Cardiac fibroblast (primary cell): Measurements from ENCODE around the gene ST6GALNAC4.

ENCODE experiments used
- DNase-seq, 2 donors: peaks; one replicate each; pipeline versions ENCODE4 v3.0.0 to v3.0.0-alpha.2; 2010; ENCODE audit warnings: low read depth in 2 of 2
- H3K4me3 ChIP-seq, 2 donors: replicated peaks in 1 of 2; 1 replicate in 1 of 2; 2 replicates in 1 of 2; pipeline ENCODE4 v1.5.1; 2011; ENCODE audit warnings: low read depth in 2 of 2, low read length in 2 of 2, mild to moderate bottlenecking in 2 of 2, moderate library complexity in 1 of 2
- CTCF ChIP-seq: IDR thresholded peaks from one replicate; pipeline ENCODE4 v1.5.1; 2011; ENCODE audit warnings: low read depth, mild to moderate bottlenecking, low read length, inconsistent platforms

Gene ST6GALNAC4

GRCh38 chr9:127919253-127919815, 2.5 kb upstream of the ST6GALNAC4 start:
- no peak for TF ChIP-seq CTCF
- DNase-seq = peak; percentile 98 to 100
- no peak overlapping the region for H3K4me3 ChIP-seq

- no peak overlapping the region for H3K4me3 ChIP-seq
- TF ChIP-seq CTCF = no peak
- peak; percentile 54 to 81 for DNase-seq
Observed at GRCh38 chr9:127918183-127919107, 1.6 kb upstream of the ST6GALNAC4 start.

DNA sequence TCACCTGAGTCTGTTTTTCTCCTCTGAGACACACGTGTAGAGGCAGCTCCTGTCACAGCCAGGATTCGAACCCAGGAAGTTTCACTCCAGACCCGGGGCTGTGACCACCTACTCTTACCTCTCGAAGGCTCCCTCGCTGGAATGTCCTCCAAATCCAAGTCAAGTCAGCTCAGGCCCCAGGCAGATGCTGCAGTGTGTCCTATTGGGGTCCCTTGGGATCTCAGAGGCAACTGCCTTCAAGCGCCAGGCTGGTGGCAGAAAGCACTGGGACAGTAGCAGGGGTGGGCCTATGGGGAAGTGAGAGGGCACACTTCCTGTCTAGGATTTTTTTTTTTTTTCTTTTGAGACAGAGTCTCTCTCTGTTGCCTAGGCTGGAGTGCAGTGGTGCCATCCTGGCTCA, 762 bp upstream of the ST6GALNAC4 start:
- no peak overlapping the region for H3K4me3 ChIP-seq
- no peak for DNase-seq
- no peak for TF ChIP-seq CTCF

GRCh38 chr9:127915801-127916719, 781 bp downstream of the ST6GALNAC4 start:
- no peak for TF ChIP-seq CTCF
- peak overlapping the region; percentile 71 to 79 for H3K4me3 ChIP-seq
- DNase-seq = no peak

GRCh38 chr9:127915325-127915752, 1.5 kb downstream of the ST6GALNAC4 start:
- H3K4me3 ChIP-seq = no peak overlapping the region
- DNase-seq = no peak
- no peak for TF ChIP-seq CTCF

GRCh38 chr9:127913682-127914081, 3.2 kb downstream of the ST6GALNAC4 start:
- no peak overlapping the region for H3K4me3 ChIP-seq
- no peak for TF ChIP-seq CTCF
- no peak for DNase-seq
